IMR-90 (cell line): ENCODE measurements around the gene PMEPA1. TPM values are rescaled to one million over a fixed set of nuclear protein-coding genes. Genes with fewer than 3 reads are reported as not detected.

ENCODE experiments used
- ATAC-seq: fragments of 200-7000 bp; cut with Tn5 transposase; 2 replicates; pipeline ENCODE4 v1.9.1; 2020; ENCODE audit warnings: low read depth, mild to moderate bottlenecking, moderate library complexity
- BruUV-seq: library from RNA; stranded (reverse); fragments of 400-500 nt; replicated peaks from 2 replicates; lab custom pipeline; 2021; lab: Mats Ljungman, UMichigan
- CTCF ChIA-PET: fragments of 300-600 bp; formaldehyde crosslinking; extraction: SDS; loops from one replicate; lab custom pipeline; 2021; ENCODE audit warnings: antibody characterized with exemption; lab: Yijun Ruan, JAX
- POLR2A ChIA-PET: fragments of 300-600 bp; sonication (Branson Sonifier 250); formaldehyde crosslinking; loops from one replicate; lab custom pipeline; 2022; ENCODE audit warnings: antibody characterized with exemption; ENCODE audit not compliant: unreplicated experiment; lab: Charles Lee
- DNase-seq: peaks from one replicate; pipeline ENCODE4 v3.0.0; 2013
- H2AFZ ChIP-seq: replicated peaks from 2 replicates; pipeline ENCODE3; 2013; ENCODE audit warnings: low read length, mild to moderate bottlenecking; ENCODE audit not compliant: poor library complexity
- H2AK5ac ChIP-seq: 2 replicates; pipeline ENCODE4 v1.6.1; 2013; ENCODE audit warnings: low read depth, low read length, inconsistent platforms
- H2AK9ac ChIP-seq: replicated peaks from 2 replicates; pipeline ENCODE3; 2013; ENCODE audit warnings: mild to moderate bottlenecking, low read depth, low read length, moderate library complexity; ENCODE audit not compliant: poor library complexity
- H2BK120ac ChIP-seq: 2 replicates; pipeline ENCODE4 v1.6.1; 2013; ENCODE audit warnings: low read depth, low read length, inconsistent platforms
- H2BK15ac ChIP-seq: 3 replicates; pipeline ENCODE4 v1.6.1; 2013; ENCODE audit warnings: low read depth, low read length, inconsistent platforms
- H2BK20ac ChIP-seq: 2 replicates; pipeline ENCODE4 v1.6.1; 2013; ENCODE audit warnings: low read depth, mild to moderate bottlenecking, inconsistent platforms, low read length, moderate library complexity
- H2BK5ac ChIP-seq: 2 replicates; pipeline ENCODE4 v1.6.1; 2013; ENCODE audit warnings: mild to moderate bottlenecking, low read depth, low read length, inconsistent platforms; ENCODE audit not compliant: poor library complexity, severe bottlenecking
- H3K14ac ChIP-seq: replicated peaks from 2 replicates; pipeline ENCODE4 v1.6.1; 2013; ENCODE audit warnings: low read depth, low read length, inconsistent platforms
- H3K18ac ChIP-seq: 2 replicates; pipeline ENCODE4 v1.6.1; 2013; ENCODE audit warnings: low read depth, low read length, control low read depth
- H3K23ac ChIP-seq: 2 replicates; pipeline ENCODE4 v1.6.1; 2013; ENCODE audit warnings: low read depth, low read length, inconsistent platforms
- H3K27ac ChIP-seq: 2 replicates; pipeline ENCODE4 v1.5.1; 2013; ENCODE audit warnings: mild to moderate bottlenecking, control low read depth, low read length; ENCODE audit not compliant: insufficient read depth
- H3K27me3 ChIP-seq: 2 replicates; pipeline ENCODE4 v1.6.1; 2013; ENCODE audit warnings: low read length; ENCODE audit not compliant: control insufficient read depth, insufficient read depth
- H3K36me3 ChIP-seq: 2 replicates; pipeline ENCODE4 v1.6.1; 2013; ENCODE audit warnings: low read length, mixed read lengths; ENCODE audit not compliant: control insufficient read depth, insufficient read depth
- H3K4ac ChIP-seq: 2 replicates; pipeline ENCODE4 v1.6.1; 2013; ENCODE audit warnings: low read depth, low read length, inconsistent platforms
- H3K4me1 ChIP-seq: 2 replicates; pipeline ENCODE4 v1.6.1; 2013; ENCODE audit warnings: low read length, mixed read lengths; ENCODE audit not compliant: control insufficient read depth, insufficient read depth
- H3K4me2 ChIP-seq: 2 replicates; pipeline ENCODE4 v1.6.1; 2013; ENCODE audit warnings: low read depth, mild to moderate bottlenecking, control low read depth, low read length, moderate library complexity
- H3K4me3 ChIP-seq: 2 replicates; pipeline ENCODE4 v1.5.1; 2013; ENCODE audit warnings: low read depth, mild to moderate bottlenecking, control low read depth, low read length, moderate library complexity; ENCODE audit not compliant: insufficient read depth
- H3K56ac ChIP-seq: 2 replicates; pipeline ENCODE4 v1.6.1; 2013; ENCODE audit warnings: low read length, inconsistent platforms; ENCODE audit not compliant: insufficient read depth; ENCODE audit errors: extremely low read depth
- H3K79me1 ChIP-seq, 2 experiments: 2 replicates each; pipeline ENCODE4 v1.6.1; 2013; ENCODE audit warnings: low read length in 2 of 2, inconsistent platforms in 1 of 2, low read depth in 1 of 2
- H3K9ac ChIP-seq: 2 replicates; pipeline ENCODE4 v1.6.1; 2013; ENCODE audit warnings: low read depth, low read length, control low read depth
- H3K9me1 ChIP-seq: 2 replicates; pipeline ENCODE4 v1.6.1; 2013; ENCODE audit warnings: low read length, inconsistent platforms; ENCODE audit not compliant: insufficient read depth
- H3K9me3 ChIP-seq: 2 replicates; pipeline ENCODE4 v1.6.1; 2013; ENCODE audit warnings: low read length; ENCODE audit not compliant: control insufficient read depth, insufficient read depth
- H4K20me1 ChIP-seq: 2 replicates; pipeline ENCODE4 v1.6.1; 2013; ENCODE audit warnings: low read length, inconsistent platforms; ENCODE audit not compliant: insufficient read depth
- H4K5ac ChIP-seq: 2 replicates; pipeline ENCODE4 v1.6.1; 2013; ENCODE audit warnings: mild to moderate bottlenecking, low read depth, low read length, control low read depth
- H4K8ac ChIP-seq, 2 experiments: 2 replicates each; pipeline ENCODE4 v1.6.1; 2013; ENCODE audit warnings: low read depth in 2 of 2, low read length in 2 of 2, control low read depth in 1 of 2, inconsistent platforms in 1 of 2
- H4K91ac ChIP-seq: 2 replicates; pipeline ENCODE4 v1.6.1; 2013; ENCODE audit warnings: low read depth, low read length, inconsistent platforms; ENCODE audit not compliant: insufficient read depth
- MXI1 ChIP-seq: IDR thresholded peaks from 2 replicates; pipeline ENCODE4 v1.6.1; 2012; ENCODE audit warnings: low read depth, mild to moderate bottlenecking, low read length, moderate library complexity, borderline replicate concordance
- NFE2L2 ChIP-seq: fragments of 150-350 bp; IDR thresholded peaks from 2 replicates; pipeline ENCODE4 v1.6.1; 2016; ENCODE audit warnings: low read depth, mild to moderate bottlenecking, low read length
- RCOR1 ChIP-seq: IDR thresholded peaks from 2 replicates; pipeline ENCODE4 v1.6.1; 2012; ENCODE audit warnings: mild to moderate bottlenecking, low read length, improper control_type of control experiment; ENCODE audit not compliant: insufficient replicate concordance
- WGBS, 2 experiments: methylation state at CpG; one replicate each; pipeline versions ENCODE4 v1.1.5 to v1.1.7; 2013; ENCODE audit warnings: missing lambda C conversion rate in 2 of 2; ENCODE audit not compliant: insufficient read length in 1 of 2; ENCODE audit errors: extremely low coverage in 2 of 2; 5-methylcytosine and 5-hydroxymethylcytosine counted together
- dilution Hi-C: fragments of 300-500 bp; cut with HindIII; formaldehyde crosslinking; loops from one replicate; pipeline ENCODE4 v1.14.3; 2018; ENCODE audit warnings: low sequenced_read_pairs; ENCODE audit not compliant: unreplicated experiment
- in situ Hi-C: fragments of 300-500 bp; cut with MboI; formaldehyde crosslinking; loops from 3 replicates; pipeline ENCODE4 v1.14.3; 2019; ENCODE audit warnings: low sequenced_read_pairs, inconsistent platforms, mixed read lengths
- intact Hi-C: fragments of 100-400 bp; cut with micrococcal nuclease; formaldehyde crosslinking; loops from 2 replicates; pipeline ENCODE4 v1.10.0; 2022
- polyA plus RNA-seq, 3 experiments: library from polyadenylated mRNA; depleted of rRNA; stranded (reverse); fragments of >200 nt; gene quantifications; 2 replicates each; pipeline ENCODE4 v1.2.3, GENCODE V29; 2012; ENCODE audit warnings: low replicate concordance in 1 of 3
- total RNA-seq: library from RNA; depleted of rRNA; stranded (reverse); fragments of >200 nt; gene quantifications from 2 replicates; pipeline ENCODE4 v1.2.3, GENCODE V29; 2012

The PMEPA1 gene
- total and polyA plus RNA-seq, 2 of the 4 experiments (the other 2 are of a cell fraction), result 2.0 to 6.9 TPM

DNA sequence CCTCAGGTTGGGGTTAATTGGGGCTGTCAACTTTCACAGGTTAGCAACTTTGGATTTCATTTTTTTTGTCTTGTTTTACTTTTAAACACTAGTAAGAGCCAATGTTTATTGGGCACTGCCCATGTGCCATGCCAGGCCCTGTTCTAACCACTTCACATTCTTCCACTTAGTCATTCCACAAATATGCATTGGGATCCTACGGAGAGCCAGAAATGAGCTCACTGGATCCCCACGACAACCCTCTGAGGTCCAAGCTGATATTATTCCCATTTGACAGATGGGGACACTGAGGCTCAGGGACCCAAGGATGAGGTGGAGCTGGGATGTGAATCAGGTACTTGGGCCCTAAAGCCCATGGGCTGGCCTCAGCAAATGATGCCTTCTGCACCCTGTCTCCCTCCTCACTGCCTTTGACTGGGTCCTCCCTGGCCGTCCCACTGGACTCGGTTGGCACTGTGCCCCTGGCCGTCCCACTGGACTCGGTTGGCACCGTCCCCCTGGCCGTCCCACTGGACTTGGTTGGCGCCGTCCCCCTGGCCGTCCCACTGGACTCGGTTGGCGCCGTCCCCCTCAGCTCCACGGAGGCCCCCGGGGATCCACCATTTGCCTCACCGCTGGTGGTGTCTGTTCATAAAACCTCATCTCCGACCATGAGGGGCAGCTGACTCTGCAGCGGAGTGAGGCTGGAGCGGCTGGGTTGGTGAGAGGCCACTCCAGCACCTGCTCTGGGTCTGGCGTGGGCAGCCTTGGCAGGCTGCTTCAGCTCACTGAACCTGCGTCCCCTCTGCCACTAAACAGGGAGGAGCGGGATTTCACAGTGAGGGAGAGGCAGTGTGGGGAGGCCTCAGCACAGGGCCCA, 4.8 kb upstream of the PMEPA1 start:
- no peak overlapping the region for H3K23ac ChIP-seq
- H4K20me1 ChIP-seq, result no peaks in the 10 kb centered on the region
- ATAC-seq (no peak), DNase-seq (peak; percentile 69)
- CTCF ChIA-PET, result no interaction called here
- no peak overlapping the region for H4K91ac ChIP-seq
- intact Hi-C loops, result no loop called here
- H2AFZ ChIP-seq, result peak overlapping the region; percentile 27
- H3K14ac ChIP-seq, result no peak overlapping the region
- dilution Hi-C loops, result no loop called here
- no peak overlapping the region for H3K4me3 ChIP-seq
- no peak overlapping the region for H2BK15ac ChIP-seq
- no peak overlapping the region for H3K27ac ChIP-seq
- POLR2A ChIA-PET, result no interaction called here
- H3K18ac ChIP-seq, result no peak overlapping the region
- no peak overlapping the region for H3K9ac ChIP-seq
- no peak overlapping the region for H4K5ac ChIP-seq
- WGBS, 2 experiments, result 97% methylated on average over 6 of the region's 23 CpGs; no CpG with 5 or more reads in 1 of the 2 experiments
- H3K27me3 ChIP-seq, result no peaks in the 10 kb centered on the region
- H3K79me1 ChIP-seq, result peaks cover 0 to 5% of the 10 kb centered on the region in 2 experiments; a peak in 1 of 4 replicates
- no peak overlapping the region for H2BK120ac ChIP-seq
- no peak overlapping the region for H3K4ac ChIP-seq
- H2BK5ac ChIP-seq, result no peak overlapping the region
- no peaks in the 10 kb centered on the region for H3K9me3 ChIP-seq
- H3K4me1 ChIP-seq, result peaks cover 18% of the 10 kb centered on the region
- no peak overlapping the region for H4K8ac ChIP-seq
- H3K4me2 ChIP-seq, result no peak overlapping the region
- H2AK5ac ChIP-seq, result 0 out of 2 replicates have a peak overlapping the region, but pooled peaks have one; percentile 1
- in situ Hi-C loops, result no loop called here
- H3K9me1 ChIP-seq, result peaks cover 19% of the 10 kb centered on the region
- TF ChIP-seq MXI1, result no peak
- no peak for TF ChIP-seq NFE2L2
- peak; percentile 91 for TF ChIP-seq RCOR1
- no peak overlapping the region for H3K56ac ChIP-seq
- H3K36me3 ChIP-seq, result no peaks in the 10 kb centered on the region
- BruUV-seq, result no TSS peak
- peak overlapping the region; percentile 23 for H2AK9ac ChIP-seq
- H2BK20ac ChIP-seq, result no peak overlapping the region; the same call in 1 of the 2 replicates
